SK-N-SH (cell line): Measurements from ENCODE around the gene ABR. TPM values are rescaled to one million over a fixed set of nuclear protein-coding genes. Genes with fewer than 3 reads are reported as not detected.

Experiments
- CTCF ChIA-PET: fragments of 300-600, 350-600 bp; formaldehyde crosslinking; extraction: SDS; loops from one replicate; lab custom pipeline; 2021; lab: Yijun Ruan, JAX
- POLR2A ChIA-PET: fragments of 350-600 bp; sonication (Branson Sonifier 250); formaldehyde crosslinking; extraction: SDS; loops from one replicate; lab custom pipeline; 2020; ENCODE audit warnings: antibody characterized with exemption, inconsistent platforms; lab: Yijun Ruan, JAX
- DNase-seq: peaks from one replicate; pipeline ENCODE4 v3.0.0; 2012
- H2AFZ ChIP-seq: fragments of 200-600 bp; sonication (generic); 2 replicates; pipeline ENCODE4 v1.8.1; 2016; ENCODE audit warnings: antibody characterized with exemption, mild to moderate bottlenecking, low read depth
- H3F3A ChIP-seq: fragments of 200-600 bp; sonication (generic); replicated peaks from 2 replicates; pipeline ENCODE3; 2016; ENCODE audit warnings: antibody characterized with exemption, mild to moderate bottlenecking; ENCODE audit not compliant: insufficient read depth
- H3K27ac ChIP-seq, 2 experiments: fragments of 200-500 bp in 1 of 2; fragments of 200-600 bp in 1 of 2; sonication (Bioruptor generic) in 1 of 2; sonication (generic), shearing (Covaris generic) in 1 of 2; 2 replicates each; pipeline versions ENCODE4 v1.5.1 to v1.6.1; 2014 to 2016; ENCODE audit warnings: low read depth in 2 of 2, inconsistent platforms in 1 of 2, low read length in 1 of 2, mild to moderate bottlenecking in 1 of 2, mixed read lengths in 1 of 2
- H3K27me3 ChIP-seq: fragments of 200-600 bp; sonication (generic), shearing (Covaris generic); 2 replicates; pipeline ENCODE4 v1.6.1; 2016; ENCODE audit warnings: mixed run types; ENCODE audit not compliant: insufficient read depth
- H3K36me3 ChIP-seq, 2 experiments: fragments of 200-500 bp in 1 of 2; fragments of 200-600 bp in 1 of 2; sonication (Bioruptor generic) in 1 of 2; sonication (generic) in 1 of 2; replicated peaks in 1 of 2; 2 replicates each; pipeline versions ENCODE3 to v1.5.1; 2014 to 2016; ENCODE audit warnings: low read length in 1 of 2, mild to moderate bottlenecking in 1 of 2; ENCODE audit not compliant: insufficient read depth in 2 of 2, control insufficient read depth in 1 of 2
- H3K4me1 ChIP-seq, 2 experiments: fragments of 200-500 bp in 1 of 2; fragments of 200-600 bp in 1 of 2; sonication (Bioruptor generic) in 1 of 2; sonication (generic), shearing (Covaris generic) in 1 of 2; 2 replicates each; pipeline versions ENCODE4 v1.5.1 to v1.6.1; 2014 to 2016; ENCODE audit warnings: low read depth in 1 of 2, low read length in 1 of 2, mixed run types in 1 of 2; ENCODE audit not compliant: insufficient read depth in 2 of 2, control insufficient read depth in 1 of 2
- H3K4me2 ChIP-seq: fragments of 200-600 bp; sonication (generic), shearing (Covaris generic); 2 replicates; pipeline ENCODE4 v1.6.1; 2017; ENCODE audit warnings: mixed run types
- H3K4me3 ChIP-seq, 2 experiments: fragments of 200-500 bp in 1 of 2; fragments of 200-600 bp in 1 of 2; sonication (Bioruptor generic) in 1 of 2; sonication (generic), shearing (Covaris generic) in 1 of 2; 2 replicates each; pipeline versions ENCODE4 v1.5.1 to v1.8.1; 2014 to 2016; ENCODE audit warnings: low read depth in 2 of 2, inconsistent platforms in 1 of 2, low read length in 1 of 2, mild to moderate bottlenecking in 1 of 2, mixed read lengths in 1 of 2, moderate library complexity in 1 of 2
- H3K79me2 ChIP-seq: fragments of 200-600 bp; sonication (generic); 2 replicates; pipeline ENCODE4 v1.8.1; 2017; ENCODE audit warnings: mild to moderate bottlenecking; ENCODE audit not compliant: insufficient read depth
- H3K9ac ChIP-seq: fragments of 200-600 bp; sonication (generic); 2 replicates; pipeline ENCODE4 v1.6.1; 2017; ENCODE audit warnings: mixed run types
- H3K9me2 ChIP-seq: fragments of 200-600 bp; sonication (generic); 2 replicates; pipeline ENCODE4 v1.6.1; 2017; ENCODE audit warnings: mixed run types
- H3K9me3 ChIP-seq: fragments of 200-600 bp; sonication (generic); 2 replicates; pipeline ENCODE4 v1.6.1; 2017; ENCODE audit warnings: mixed run types, mild to moderate bottlenecking, moderate library complexity
- H4K20me1 ChIP-seq: fragments of 200-600 bp; sonication (generic); 2 replicates; pipeline ENCODE4 v1.6.1; 2017; ENCODE audit warnings: mild to moderate bottlenecking, mixed run types; ENCODE audit not compliant: insufficient read depth
- CTCF ChIP-seq: fragments of 200-600 bp; sonication (generic); IDR thresholded peaks from 2 replicates; pipeline ENCODE4 v1.6.1; 2017; ENCODE audit warnings: antibody characterized with exemption, mild to moderate bottlenecking, moderate library complexity
- ELF1 ChIP-seq: IDR thresholded peaks from 2 replicates; pipeline ENCODE4 v1.4.0; 2012
- EP300 ChIP-seq, 2 experiments: IDR thresholded peaks; 2 replicates each; pipeline versions ENCODE4 v1.4.0 to v1.6.1; 2012; ENCODE audit warnings: borderline replicate concordance in 1 of 2, low read depth in 1 of 2, low read length in 1 of 2
- FOXJ3 ChIP-seq: sonication (generic); formaldehyde crosslinking; IDR thresholded peaks from 2 replicates; pipeline ENCODE4 v1.5.1; 2020; ENCODE audit warnings: mild to moderate bottlenecking, missing genetic modification reagents
- GATA2 ChIP-seq: sonication (generic); formaldehyde crosslinking; IDR thresholded peaks from 2 replicates; pipeline ENCODE4 v1.5.0; 2020; ENCODE audit warnings: mild to moderate bottlenecking, missing genetic modification reagents
- JUND ChIP-seq: IDR thresholded peaks from 2 replicates; pipeline ENCODE4 v1.4.0; 2012
- NRF1 ChIP-seq: IDR thresholded peaks from 2 replicates; pipeline ENCODE4 v1.6.1; 2012; ENCODE audit warnings: low read depth, mild to moderate bottlenecking, low read length
- RXRA ChIP-seq: IDR thresholded peaks from 2 replicates; pipeline ENCODE4 v1.4.0; 2012; ENCODE audit warnings: low read depth, mild to moderate bottlenecking, borderline replicate concordance
- SIN3A ChIP-seq: IDR thresholded peaks from 2 replicates; pipeline ENCODE4 v1.6.1; 2012; ENCODE audit warnings: low read depth, mild to moderate bottlenecking, low read length, moderate library complexity, borderline replicate concordance
- TCF12 ChIP-seq: IDR thresholded peaks from 2 replicates; pipeline ENCODE4 v1.4.0; 2012
- WGBS: methylation state at CpG from one replicate; pipeline ENCODE4 v1.1.6; 2017; ENCODE audit warnings: low lambda C conversion rate; 5-methylcytosine and 5-hydroxymethylcytosine counted together
- polyA plus RNA-seq, 3 experiments: library from polyadenylated mRNA; depleted of rRNA; stranded (reverse); fragments of >200 nt; gene quantifications; 2 replicates each; pipeline ENCODE4 v1.2.3, GENCODE V29; 2012

The ABR gene
- polyA plus RNA-seq, 1 of the 3 experiments (the other 2 are of a cell fraction) = 117 TPM

DNA sequence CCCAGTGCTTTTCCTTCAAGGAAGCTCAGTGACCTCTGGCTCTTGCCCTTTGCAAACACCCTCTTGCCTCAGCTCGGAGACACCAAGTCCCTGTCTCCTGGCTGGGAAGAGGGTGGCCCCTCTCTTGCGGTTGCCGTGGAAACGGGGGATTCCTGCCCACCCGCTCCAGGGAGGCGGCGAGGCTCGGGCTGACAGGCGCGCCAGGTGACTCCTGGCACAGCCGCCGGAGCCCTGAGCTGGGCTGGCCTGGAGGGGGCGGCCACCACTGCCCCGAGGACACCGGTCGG is 71.4 kb downstream of the ABR start:
- CTCF ChIA-PET = interaction anchor here (0.9 to 1.6 kb wide), 6 partner anchors 14 to 79 kb away, joined by 3 to 7 read pairs (median 3); no protein-coding TSS in a partner anchor
- peaks cover 61% of the 10 kb centered on the region for H3K79me2 ChIP-seq

DNA sequence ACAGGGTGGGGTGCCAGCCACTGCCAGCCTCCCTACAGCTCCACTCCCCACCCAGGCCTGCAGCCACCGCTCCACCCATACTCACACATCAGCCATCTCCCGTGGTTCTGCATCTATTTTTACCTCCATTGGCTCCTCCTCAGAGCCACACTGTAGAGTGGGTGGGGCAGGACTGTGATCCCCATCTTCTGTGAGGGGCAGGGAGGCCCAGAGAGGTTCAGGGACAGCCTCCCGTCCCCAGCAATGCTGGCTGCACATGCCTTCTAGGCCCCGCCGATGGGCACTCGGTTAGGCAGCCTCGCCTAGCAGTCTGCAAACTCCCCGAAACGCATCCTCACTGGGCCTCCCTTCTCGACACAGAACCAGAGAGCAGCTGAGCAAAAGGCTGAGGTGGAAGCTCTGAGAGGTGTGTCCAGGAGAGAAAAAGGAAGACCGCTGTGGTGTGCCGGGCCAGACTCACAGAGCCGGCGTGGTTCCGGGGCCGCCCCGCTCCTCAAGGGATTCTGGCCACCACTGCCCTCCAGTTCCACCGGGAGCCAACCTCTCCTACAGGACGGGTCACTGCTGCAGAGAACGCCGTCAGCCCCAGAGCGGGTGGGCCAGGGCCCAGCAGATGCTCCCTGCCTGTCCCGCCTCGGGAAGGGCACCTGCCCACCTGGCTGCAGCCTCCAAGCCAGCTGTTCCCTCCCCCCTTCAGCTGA is 71.9 kb downstream of the ABR start:
- WGBS = 62% methylated on average over 11 of the region's 24 CpGs
- no peak for TF ChIP-seq ELF1
- TF ChIP-seq TCF12 = no peak
- no peak for TF ChIP-seq GATA2
- no peak for TF ChIP-seq SIN3A
- no peak for TF ChIP-seq FOXJ3 (CRISPR knock-in tag)
- no peak for TF ChIP-seq CTCF
- TF ChIP-seq NRF1 = no peak
- TF ChIP-seq JUND = no peak
- no peak for TF ChIP-seq EP300 (IDR thresholded peaks at IDR 0.05; ENCODE audit: borderline replicate concordance in 1 of 2, low read depth in 1 of 2, low read length in 1 of 2)
- no peak for TF ChIP-seq RXRA
- Histone ChIP-seq H3K79me2 (peaks cover 66% of the 10 kb centered on the region), H3K4me1 (peaks cover 33 to 56% of the 10 kb centered on the region in 2 experiments; a peak in 3 of 4 replicates), H4K20me1 (no peaks in the 10 kb centered on the region), H3K27ac (peak overlapping the region in 1 of 2 experiments; percentile 53; a peak in 2 of 4 replicates), H3K27me3 (no peaks in the 10 kb centered on the region), H3K9me2 (no peaks in the 10 kb centered on the region), H3K36me3 (no peaks in the 10 kb centered on the region), H3K4me2 (peak overlapping the region; percentile 95), H3F3A (peaks cover 23% of the 10 kb centered on the region), H3K9me3 (no peaks in the 10 kb centered on the region), H3K9ac (peak overlapping the region; percentile 74), H3K4me3 (peak overlapping the region; percentile 64 to 74), H2AFZ (no peak overlapping the region)
- POLR2A ChIA-PET = interaction anchor here (0.6 kb wide), 1 partner anchor 19 kb away, joined by 4 read pairs; no protein-coding TSS in a partner anchor
- CTCF ChIA-PET = interaction anchor here (0.9 to 1.6 kb wide), 5 partner anchors 14 to 79 kb away, joined by 3 to 7 read pairs (median 3); no protein-coding TSS in a partner anchor
- DNase-seq = no peak

More for the DNA sequence above, 71.4 kb downstream of the ABR start:
- H4K20me1 ChIP-seq = no peaks in the 10 kb centered on the region
- no peak for DNase-seq
- WGBS = 0% methylated on average over 1 of the region's 16 CpGs
- peaks cover 23% of the 10 kb centered on the region for H3F3A ChIP-seq
- peaks cover 33 to 52% of the 10 kb centered on the region in 2 experiments; a peak in 3 of 4 replicates for H3K4me1 ChIP-seq
- H3K27me3 ChIP-seq = no peaks in the 10 kb centered on the region
- no peaks in the 10 kb centered on the region for H3K9me3 ChIP-seq
- H3K4me3 ChIP-seq = peak overlapping the region; percentile 64 to 74
- no peak overlapping the region for H2AFZ ChIP-seq
- H3K27ac ChIP-seq = peak overlapping the region; percentile 53 to 82; a peak in 3 of 4 replicates
- POLR2A ChIA-PET = no interaction called here
- TF ChIP-seq SIN3A = peak; percentile 38; the same call in 1 of the 2 replicates
- TF ChIP-seq RXRA = no peak
- no peaks in the 10 kb centered on the region for H3K9me2 ChIP-seq
- no peaks in the 10 kb centered on the region for H3K36me3 ChIP-seq
- H3K4me2 ChIP-seq = peak overlapping the region; percentile 95
- H3K9ac ChIP-seq = peak overlapping the region; percentile 74
